T47D (cell line): ENCODE data around the gene NSFL1C.
"Not testable (repeated sequence)": the region's sequence is repeated elsewhere in the genome, so short reads cannot be mapped to it uniquely, and the experiment has no call there.

Experiments
- DNase-seq, 2 experiments: peaks; one replicate each; pipeline versions ENCODE4 v3.0.0 to v3.0.0-alpha.2; 2011 to 2012; ENCODE audit warnings: low read depth in 1 of 2, low spot score in 1 of 2
- JUND ChIP-seq: IDR thresholded peaks from 2 replicates; pipeline ENCODE4 v1.6.1; 2012; ENCODE audit warnings: low read depth
- in situ Hi-C: cut with HindIII; loops from 2 replicates; pipeline ENCODE4 v1.10.0; 2016; ENCODE audit warnings: low sequenced_read_pairs, low pct_unique_long_range_greater_than_20kb

NSFL1C gene

DNA sequence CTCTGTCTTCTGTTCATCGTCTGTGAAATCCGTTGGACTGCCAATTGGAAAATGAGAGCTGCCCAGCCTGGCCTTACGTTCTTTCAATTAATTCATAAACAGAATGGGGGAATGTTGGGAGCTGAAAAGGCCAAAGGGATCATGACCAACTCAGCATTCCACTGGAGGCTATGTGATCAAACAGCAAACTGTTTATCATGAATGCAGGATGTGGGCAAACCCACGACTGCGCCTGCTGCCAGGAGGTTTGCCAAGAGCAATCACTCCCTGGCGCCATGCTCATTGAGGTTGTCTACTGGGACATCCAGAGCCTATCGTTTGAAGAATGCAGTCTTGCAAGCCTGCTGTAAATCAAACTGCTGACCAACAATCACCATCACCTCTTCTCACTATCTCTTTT is 64.5 kb downstream of the NSFL1C start:
- in situ Hi-C loops, result no loop called here
- no peak for TF ChIP-seq JUND
- no peak for DNase-seq

DNA sequence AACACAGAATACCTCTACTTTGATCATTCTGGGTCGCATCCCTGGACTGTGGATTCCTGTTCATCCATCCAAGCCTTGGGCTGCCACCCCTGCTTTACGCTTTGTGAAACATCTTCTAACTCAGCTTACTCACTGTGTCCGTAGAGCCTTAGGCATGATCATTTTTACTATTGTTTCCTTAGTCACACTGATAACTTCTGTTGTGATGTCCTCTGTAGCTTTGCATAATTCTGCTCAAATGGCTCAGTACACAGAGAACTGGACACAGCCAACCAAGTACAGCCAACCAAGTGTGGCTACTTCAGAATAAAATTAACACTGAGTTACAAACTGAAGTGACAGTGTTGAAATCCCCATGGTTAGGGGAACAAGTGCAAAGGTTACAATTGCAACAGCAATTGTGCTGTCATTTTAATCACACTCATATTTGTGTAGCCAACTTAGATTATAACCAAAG is 65.2 kb downstream of the NSFL1C start:
- DNase-seq, result no peak
- in situ Hi-C loops, result no loop called here
- TF ChIP-seq JUND, result no peak

GRCh38 chr20:1399678-1400366 is 66.8 kb downstream of the NSFL1C start:
- DNase-seq, result peak in 1 of 2 experiments; percentile 74
- in situ Hi-C loops, result not testable (repeated sequence)

DNA sequence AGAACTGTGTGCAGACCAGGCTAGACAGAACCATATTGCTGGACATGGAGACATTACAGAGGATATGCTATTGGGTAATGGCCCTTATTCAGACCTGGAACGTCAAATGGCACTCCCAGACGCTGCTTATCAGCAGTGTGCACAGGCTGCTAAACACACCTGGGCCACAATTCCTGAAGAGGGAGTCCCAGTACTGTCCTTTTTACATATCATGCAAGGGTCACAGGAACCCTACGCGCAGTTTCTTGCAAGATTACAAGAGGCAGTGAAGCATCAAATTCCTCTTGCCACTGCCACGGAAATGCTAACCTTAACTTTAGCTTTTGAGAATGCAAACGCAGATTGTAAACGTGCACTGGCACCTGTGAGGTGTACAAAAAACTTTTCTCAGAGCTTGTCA is 68.5 kb downstream of the NSFL1C start:
- in situ Hi-C loops, DNase-seq: not testable (repeated sequence)

GRCh38 chr20:1397710-1398109 is 68.9 kb downstream of the NSFL1C start:
- in situ Hi-C loops, result no loop called here
- DNase-seq, result no peak
- no peak for TF ChIP-seq JUND

GRCh38 chr20:1396702-1397101 is 69.9 kb downstream of the NSFL1C start:
- no peak for TF ChIP-seq JUND
- in situ Hi-C loops, result no loop called here
- no peak for DNase-seq

DNA sequence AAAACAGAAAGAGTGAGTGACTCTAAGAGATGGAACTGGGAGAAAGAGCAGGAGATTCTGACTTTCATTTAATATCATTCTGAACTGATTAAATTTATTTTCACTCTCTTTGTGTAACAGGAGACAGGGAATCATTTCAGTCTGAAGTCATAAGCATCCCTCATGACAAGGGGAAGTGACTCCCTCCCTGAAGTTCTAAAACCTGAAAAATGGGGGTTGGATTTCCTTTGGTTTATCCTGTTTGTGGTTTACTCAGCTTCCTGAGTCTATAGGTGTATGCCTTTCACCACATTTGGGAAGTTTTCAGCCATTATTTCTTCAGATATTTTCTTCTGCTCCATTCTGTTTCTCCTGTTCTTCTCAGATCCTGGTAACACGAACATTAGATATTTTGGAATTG is 70.4 kb downstream of the NSFL1C start:
- DNase-seq, result no peak
- no peak for TF ChIP-seq JUND
- in situ Hi-C loops, result no loop called here

DNA sequence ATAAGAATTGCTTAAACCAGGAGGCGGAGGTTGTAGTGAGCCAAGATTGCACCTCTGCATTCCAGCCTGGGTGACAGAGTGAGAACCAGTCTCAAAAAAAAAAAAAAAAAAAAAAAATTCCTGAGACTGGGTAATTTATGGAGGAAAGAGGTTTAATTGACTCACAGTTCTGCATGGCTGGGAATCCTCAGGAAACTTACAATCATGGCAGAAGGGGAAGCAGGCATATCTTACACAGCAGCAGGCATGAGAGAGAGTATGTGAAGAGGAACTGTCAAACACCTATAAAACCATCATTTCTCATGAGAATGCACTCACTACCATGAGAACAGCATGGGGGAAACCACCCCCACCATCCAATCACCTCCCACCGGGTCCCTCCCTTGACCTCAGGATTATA is 72.0 kb downstream of the NSFL1C start:
- TF ChIP-seq JUND, result no peak
- in situ Hi-C loops, result no loop called here
- no peak for DNase-seq

- no peak for DNase-seq
- in situ Hi-C loops, result no loop called here
- TF ChIP-seq JUND, result no peak
Observed at GRCh38 chr20:1393507-1393882, 73.2 kb downstream of the NSFL1C start.

DNA sequence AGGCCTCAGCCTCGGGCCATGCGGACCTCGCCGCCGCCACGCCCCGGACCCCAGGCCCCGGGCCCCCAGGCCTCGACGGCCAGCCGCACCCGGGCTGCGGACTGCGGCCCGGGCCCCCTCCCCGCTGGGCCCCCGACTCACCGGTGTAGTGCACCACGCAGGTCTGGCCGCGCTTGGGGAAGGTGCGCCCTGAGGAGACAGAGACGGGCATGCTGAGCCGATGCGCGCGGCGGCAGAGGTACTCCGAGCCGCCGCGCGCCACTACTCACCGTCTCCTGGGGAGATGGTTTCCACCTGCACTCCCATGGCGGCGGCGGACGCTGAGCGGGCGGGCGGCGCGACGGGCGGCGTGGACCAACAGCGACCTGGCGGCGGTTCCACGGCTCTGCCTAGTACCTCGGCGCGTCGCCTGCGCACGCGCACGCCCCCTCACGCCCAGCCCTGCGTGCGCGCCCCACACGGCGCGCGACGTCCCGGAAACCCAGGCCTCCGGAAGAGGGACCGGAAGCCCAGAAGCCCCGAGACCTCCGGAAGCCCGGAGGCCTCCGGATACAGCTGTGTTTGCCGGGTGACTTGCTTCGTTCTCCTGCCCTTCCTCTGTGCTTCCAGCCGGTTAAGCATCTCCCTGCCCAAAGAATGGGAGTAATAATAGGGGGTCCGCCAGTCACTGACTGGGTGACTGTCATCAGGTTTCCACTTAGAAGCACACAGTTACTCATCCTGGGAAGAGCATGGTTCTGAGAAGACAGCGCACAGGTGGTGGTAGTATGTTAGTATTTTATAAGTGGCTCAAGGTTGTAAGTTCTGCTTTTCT is 73.7 kb downstream of the NSFL1C start, which contains the start of gene FKBP1A:
Gene FKBP1A (minus strand): TSS at position 362 of the 814 bp plus-strand sequence. CDS start 56 bp downstream, at position 306.
- peak; percentile 64 to 95 for DNase-seq
- in situ Hi-C loops, result no loop called here
- TF ChIP-seq JUND, result no peak

DNA sequence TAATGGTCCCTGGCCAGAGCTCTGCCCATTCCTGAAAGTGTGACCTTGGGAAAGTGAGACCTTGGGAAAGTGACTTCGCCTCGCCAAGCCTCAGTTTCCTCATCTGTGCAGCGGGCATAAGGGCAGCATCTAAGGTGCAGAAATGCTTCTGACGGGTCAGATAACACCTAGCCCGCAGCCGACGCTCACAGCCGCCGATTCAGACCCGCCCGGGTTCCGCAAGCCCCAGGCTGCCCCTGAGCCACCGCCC is 74.3 kb downstream of the NSFL1C start:
- DNase-seq, result no peak
- TF ChIP-seq JUND, result no peak
- in situ Hi-C loops, result no loop called here
